Prostate gland (tissue), 2 donors: Measurements from ENCODE around the gene LRRC59. TPM values are rescaled to one million over a fixed set of nuclear protein-coding genes. Genes with fewer than 3 reads are reported as not detected.

Source experiments
- DNase-seq: peaks from one replicate; pipeline ENCODE4 v3.0.0-alpha.2; 2019; ENCODE audit warnings: low spot score
- H3K27ac ChIP-seq, 2 donors: fragments of 200-600 bp; sonication (generic); 2 replicates each; pipeline ENCODE4 v1.5.1; 2017 to 2019
- H3K27me3 ChIP-seq: fragments of 200-600 bp; sonication (generic); replicated peaks from 2 replicates; pipeline ENCODE4 v1.5.1; 2019; ENCODE audit not compliant: insufficient read depth
- H3K36me3 ChIP-seq, 2 donors: fragments of 200-600 bp; sonication (generic); 1 replicate in 1 of 2; 2 replicates in 1 of 2; pipeline versions ENCODE4 v1.5.1 to v1.8.1; 2017 to 2019
- H3K4me1 ChIP-seq: fragments of 200-600 bp; sonication (generic); replicated peaks from 2 replicates; pipeline ENCODE4 v1.5.1; 2019
- H3K4me3 ChIP-seq, 2 donors: fragments of 200-600 bp; sonication (generic); 2 replicates each; pipeline ENCODE4 v1.5.1; 2017 to 2019
- H3K9me3 ChIP-seq: fragments of 200-600 bp; sonication (generic); 2 replicates; pipeline ENCODE4 v1.5.1; 2017
- POLR2A ChIP-seq: fragments of 450-650 bp; IDR thresholded peaks from one replicate; pipeline ENCODE4 v1.6.1; 2016; ENCODE audit warnings: antibody characterized with exemption, mild to moderate bottlenecking
- POLR2AphosphoS5 ChIP-seq: sonication (generic); formaldehyde crosslinking; IDR thresholded peaks from one replicate; pipeline ENCODE4 v1.6.1; 2017; ENCODE audit warnings: antibody characterized with exemption
- WGBS: methylation state at CpG from one replicate; pipeline ENCODE4 v1.1.5; 2018; 5-methylcytosine and 5-hydroxymethylcytosine counted together
- intact Hi-C: fragments of 100-400 bp; cut with DNase I; formaldehyde crosslinking; loops from one replicate; pipeline ENCODE4 v1.14.2; 2022
- total RNA-seq, 2 donors: library from RNA; depleted of rRNA; stranded (reverse); fragments of >200 nt; gene quantifications; one replicate each; pipeline ENCODE4 v1.1.0, GENCODE V29; 2016
- TF ChIP-seq, protein P1 (sequence below), 4 experiments: fragments of 200-600 bp in 2 of 4; fragments of 450-650 bp in 2 of 4; sonication (generic) in 2 of 4; IDR thresholded peaks; 1 replicate in 3 of 4; 2 replicates in 1 of 4; pipeline ENCODE4 v1.5.1; 2016 to 2019; ENCODE audit warnings: antibody characterized with exemption in 4 of 4, mild to moderate bottlenecking in 2 of 4, moderate library complexity in 2 of 4

The LRRC59 gene
- total RNA-seq, 2 donors from 2014 or later: 67.6 to 76.6 TPM

DNA sequence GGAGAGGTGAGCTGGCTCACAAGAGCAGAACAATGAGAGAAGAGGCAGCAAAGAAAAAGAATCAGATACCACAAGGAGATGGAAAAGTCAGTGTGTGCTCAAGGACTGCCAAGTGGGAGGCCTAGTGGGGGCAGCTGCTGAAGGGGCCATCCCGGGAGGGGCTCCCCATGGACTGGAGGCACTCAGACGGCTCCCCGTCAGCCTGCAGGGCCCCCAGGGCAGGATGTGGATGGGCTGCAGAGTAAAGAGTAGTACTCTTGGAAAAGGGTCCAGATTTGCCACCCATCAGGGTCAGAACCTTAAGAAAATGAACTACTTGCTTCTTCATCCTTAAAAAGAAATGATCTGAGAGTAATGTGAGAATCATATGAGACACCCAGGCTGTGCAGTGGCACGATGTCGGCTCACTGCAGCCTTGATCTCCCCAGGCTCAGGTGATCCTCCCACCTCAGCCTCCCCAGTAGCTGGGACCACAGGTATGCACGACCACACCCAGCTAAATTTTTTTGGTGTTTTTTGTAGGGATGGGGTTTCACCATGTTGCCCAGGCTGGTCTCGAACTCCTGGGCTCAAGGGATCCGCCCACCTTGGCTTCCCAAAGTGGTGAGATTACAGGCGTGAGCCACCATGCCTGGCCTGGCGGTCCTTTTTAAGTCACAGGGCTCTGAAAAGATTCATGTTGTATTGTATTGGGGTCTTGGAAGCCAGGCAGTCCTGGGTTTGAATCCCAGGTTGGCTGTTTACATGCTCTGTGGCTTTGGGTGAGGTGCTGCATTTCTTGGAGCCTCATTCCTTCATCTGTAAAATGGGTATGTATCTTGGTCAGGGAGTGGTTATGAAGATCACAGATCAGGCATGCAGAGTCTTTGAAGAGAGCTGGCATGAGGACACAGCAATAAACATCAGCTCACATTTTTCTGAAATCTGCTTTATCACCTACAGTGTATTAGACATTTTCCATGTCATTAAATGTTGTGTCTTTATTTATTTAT lies 43.8 kb upstream of the LRRC59 start:
- WGBS: 73% methylated on average over 10 of the region's 10 CpGs
- no peaks in the 10 kb centered on the region for H3K36me3 ChIP-seq
- intact Hi-C loops: no loop called here
- peaks cover 16% of the 10 kb centered on the region for H3K4me1 ChIP-seq
- H3K4me3 ChIP-seq: no peak overlapping the region
- peak overlapping the region; percentile 38 to 62 for H3K27ac ChIP-seq
- H3K27me3 ChIP-seq: no peaks in the 10 kb centered on the region
- TF ChIP-seq, protein P1, sequence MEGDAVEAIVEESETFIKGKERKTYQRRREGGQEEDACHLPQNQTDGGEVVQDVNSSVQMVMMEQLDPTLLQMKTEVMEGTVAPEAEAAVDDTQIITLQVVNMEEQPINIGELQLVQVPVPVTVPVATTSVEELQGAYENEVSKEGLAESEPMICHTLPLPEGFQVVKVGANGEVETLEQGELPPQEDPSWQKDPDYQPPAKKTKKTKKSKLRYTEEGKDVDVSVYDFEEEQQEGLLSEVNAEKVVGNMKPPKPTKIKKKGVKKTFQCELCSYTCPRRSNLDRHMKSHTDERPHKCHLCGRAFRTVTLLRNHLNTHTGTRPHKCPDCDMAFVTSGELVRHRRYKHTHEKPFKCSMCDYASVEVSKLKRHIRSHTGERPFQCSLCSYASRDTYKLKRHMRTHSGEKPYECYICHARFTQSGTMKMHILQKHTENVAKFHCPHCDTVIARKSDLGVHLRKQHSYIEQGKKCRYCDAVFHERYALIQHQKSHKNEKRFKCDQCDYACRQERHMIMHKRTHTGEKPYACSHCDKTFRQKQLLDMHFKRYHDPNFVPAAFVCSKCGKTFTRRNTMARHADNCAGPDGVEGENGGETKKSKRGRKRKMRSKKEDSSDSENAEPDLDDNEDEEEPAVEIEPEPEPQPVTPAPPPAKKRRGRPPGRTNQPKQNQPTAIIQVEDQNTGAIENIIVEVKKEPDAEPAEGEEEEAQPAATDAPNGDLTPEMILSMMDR (IDR thresholded peaks at IDR 0.05): no peak
- TF ChIP-seq POLR2AphosphoS5: no peak
- no peak for TF ChIP-seq POLR2A
- DNase-seq: no peak
- no peaks in the 10 kb centered on the region for H3K9me3 ChIP-seq

- no peak for DNase-seq
- Histone ChIP-seq H3K4me1 (peaks cover 16% of the 10 kb centered on the region), H3K27ac (peak overlapping the region; percentile 38 to 62), H3K27me3 (no peaks in the 10 kb centered on the region), H3K9me3 (no peaks in the 10 kb centered on the region), H3K4me3 (no peak overlapping the region), H3K36me3 (no peaks in the 10 kb centered on the region)
- TF ChIP-seq POLR2AphosphoS5: peak; percentile 17
- TF ChIP-seq, protein P1 (IDR thresholded peaks at IDR 0.05): no peak
- TF ChIP-seq POLR2A: no peak
- 42% methylated on average over 4 of the region's 4 CpGs for WGBS
- intact Hi-C loops: no loop called here
These were observed 43.0 kb upstream of the LRRC59 start for GRCh38 chr17:50440172-50440837.

DNA sequence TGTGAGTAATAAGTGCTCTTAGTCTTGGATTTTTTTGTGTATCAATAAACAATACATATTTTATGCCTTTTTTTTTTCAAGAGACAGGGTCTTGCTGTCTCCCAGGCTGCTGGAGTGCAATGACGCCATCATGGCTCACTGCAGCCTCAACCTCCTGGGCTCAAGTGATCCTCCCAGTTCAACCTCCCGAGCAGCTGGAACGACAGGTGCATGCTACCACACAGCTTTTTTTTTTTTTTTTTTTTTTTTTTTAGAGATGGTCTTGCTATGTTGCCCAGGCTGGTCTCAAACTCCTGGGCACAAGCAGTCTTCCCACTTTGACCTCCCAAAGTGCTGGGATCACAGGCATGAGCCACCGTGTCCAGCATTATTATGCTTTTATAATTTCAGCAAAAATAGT lies 41.7 kb upstream of the LRRC59 start:
- Histone ChIP-seq H3K36me3 (no peaks in the 10 kb centered on the region), H3K27ac (no peak overlapping the region), H3K9me3 (no peaks in the 10 kb centered on the region), H3K4me3 (no peak overlapping the region), H3K4me1 (peaks cover 16% of the 10 kb centered on the region), H3K27me3 (no peaks in the 10 kb centered on the region)
- TF ChIP-seq POLR2A (no peak), POLR2AphosphoS5 (no peak)
- TF ChIP-seq, protein P1 (IDR thresholded peaks at IDR 0.05): no peak
- 94% methylated on average over 4 of the region's 4 CpGs for WGBS
- intact Hi-C loops: no loop called here
- DNase-seq: no peak

DNA sequence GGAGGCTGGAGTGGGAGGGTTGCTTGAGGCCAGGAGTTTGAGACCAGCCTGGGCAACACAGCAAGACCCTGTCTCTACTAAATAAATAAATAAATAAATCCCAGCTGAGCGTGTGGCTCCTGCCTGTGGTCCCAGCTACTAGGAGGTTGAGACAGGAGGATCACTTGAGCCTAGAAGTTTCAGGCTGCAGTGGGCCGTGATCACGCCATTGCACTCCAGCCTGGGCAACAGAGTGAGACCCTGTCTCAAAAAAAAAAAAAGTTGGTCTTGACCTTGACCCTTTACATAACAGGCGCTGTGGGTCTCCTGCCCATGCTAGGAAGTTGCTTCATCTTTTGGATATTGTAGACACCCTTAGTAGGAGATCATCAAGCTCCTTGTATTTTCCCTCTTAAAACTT lies 40.1 kb upstream of the LRRC59 start:
- H3K27ac ChIP-seq: no peak overlapping the region
- 97% methylated on average over 4 of the region's 4 CpGs for WGBS
- no peaks in the 10 kb centered on the region for H3K27me3 ChIP-seq
- DNase-seq: no peak
- H3K9me3 ChIP-seq: no peaks in the 10 kb centered on the region
- TF ChIP-seq POLR2A: no peak
- TF ChIP-seq, protein P1 (IDR thresholded peaks at IDR 0.05): no peak
- no peak for TF ChIP-seq POLR2AphosphoS5
- intact Hi-C loops: no loop called here
- H3K36me3 ChIP-seq: no peaks in the 10 kb centered on the region
- peaks cover 9% of the 10 kb centered on the region for H3K4me1 ChIP-seq
- no peak overlapping the region for H3K4me3 ChIP-seq
